Measurements from ENCODE around the gene ATP2B3.

The ATP2B3 gene

DNA sequence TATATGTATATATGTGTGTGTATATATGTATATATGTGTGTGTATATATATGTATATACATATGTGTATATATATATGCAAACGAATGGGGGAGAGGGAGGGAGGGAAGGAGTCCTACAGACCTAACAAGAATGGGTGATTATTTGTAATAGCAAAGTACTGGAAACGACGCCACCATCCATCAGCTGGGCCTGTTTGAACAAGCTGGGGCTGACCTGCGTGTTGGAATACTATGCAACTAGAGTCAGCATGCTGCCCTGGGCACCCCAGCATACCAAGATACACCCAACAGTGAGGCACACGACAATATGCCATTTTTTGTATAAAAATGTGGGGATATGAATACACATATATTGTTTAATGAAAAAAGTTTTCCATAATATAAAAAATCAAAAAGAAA is 103.1 kb downstream of the ATP2B3 start:
- DNase-seq (ENCODE audit: low read depth) = no peak

DNA sequence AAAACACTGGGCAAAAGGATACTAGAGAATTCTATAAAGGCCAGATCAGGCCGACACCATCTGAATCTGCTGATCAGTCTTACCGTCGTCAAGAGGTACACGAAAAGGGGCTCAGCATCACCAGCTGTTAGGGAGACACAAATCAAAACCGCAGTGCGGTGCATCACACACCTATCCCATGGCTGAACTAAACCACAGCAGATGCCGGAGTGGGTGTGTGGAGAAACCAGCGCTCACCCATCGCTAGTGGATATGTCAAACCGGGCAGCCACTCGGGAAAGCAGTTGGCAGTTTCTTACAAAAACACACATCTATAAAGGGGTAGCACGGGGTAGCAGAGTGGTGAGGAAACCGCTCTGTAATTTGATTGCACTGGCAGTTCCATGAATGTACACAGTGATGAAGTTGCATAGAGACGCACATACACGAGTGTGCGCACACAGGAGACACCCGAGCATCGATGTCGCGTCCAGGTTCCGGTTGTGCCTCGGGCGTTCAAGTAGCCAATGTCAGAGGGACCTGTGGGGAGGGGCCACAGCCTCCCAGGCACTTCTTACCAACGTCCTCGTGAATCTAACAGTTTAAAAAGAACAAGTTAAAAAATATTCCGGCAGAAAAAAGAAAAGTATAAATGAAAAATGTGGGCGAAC is 104.6 kb downstream of the ATP2B3 start:
- DNase-seq (ENCODE audit: low read depth) = no peak

DNA sequence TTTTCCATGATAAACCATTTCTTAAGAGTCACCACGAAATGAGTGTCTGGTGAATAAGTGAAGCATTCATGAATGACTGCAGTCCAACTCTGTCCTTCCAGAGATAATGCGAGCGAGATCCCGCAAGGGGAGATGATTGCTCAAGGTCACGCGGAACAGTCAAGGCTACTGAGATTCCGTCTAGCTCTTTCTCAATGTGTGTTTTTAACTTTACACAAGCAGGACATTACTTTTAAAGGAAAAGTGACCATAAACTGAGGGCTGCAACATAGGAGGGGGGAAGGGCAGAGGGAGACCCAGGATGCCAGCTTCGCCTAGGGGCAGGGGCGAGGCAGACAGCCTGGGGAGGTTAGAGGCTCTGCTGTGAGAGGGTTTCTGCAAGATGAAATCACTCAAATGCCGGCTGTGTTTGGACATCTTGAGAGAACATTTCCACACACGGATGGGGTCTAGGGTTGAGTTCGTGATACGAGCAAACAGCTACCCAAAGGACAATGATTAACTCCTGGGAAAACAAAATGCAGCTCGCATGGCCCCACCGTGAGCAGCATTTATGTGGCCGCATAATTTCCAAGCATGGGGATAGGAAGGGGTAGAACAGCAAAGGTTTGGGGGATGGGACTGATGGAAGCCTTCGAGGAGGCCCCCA is 105.3 kb downstream of the ATP2B3 start:
- no peak for DNase-seq (ENCODE audit: low read depth)

DNA sequence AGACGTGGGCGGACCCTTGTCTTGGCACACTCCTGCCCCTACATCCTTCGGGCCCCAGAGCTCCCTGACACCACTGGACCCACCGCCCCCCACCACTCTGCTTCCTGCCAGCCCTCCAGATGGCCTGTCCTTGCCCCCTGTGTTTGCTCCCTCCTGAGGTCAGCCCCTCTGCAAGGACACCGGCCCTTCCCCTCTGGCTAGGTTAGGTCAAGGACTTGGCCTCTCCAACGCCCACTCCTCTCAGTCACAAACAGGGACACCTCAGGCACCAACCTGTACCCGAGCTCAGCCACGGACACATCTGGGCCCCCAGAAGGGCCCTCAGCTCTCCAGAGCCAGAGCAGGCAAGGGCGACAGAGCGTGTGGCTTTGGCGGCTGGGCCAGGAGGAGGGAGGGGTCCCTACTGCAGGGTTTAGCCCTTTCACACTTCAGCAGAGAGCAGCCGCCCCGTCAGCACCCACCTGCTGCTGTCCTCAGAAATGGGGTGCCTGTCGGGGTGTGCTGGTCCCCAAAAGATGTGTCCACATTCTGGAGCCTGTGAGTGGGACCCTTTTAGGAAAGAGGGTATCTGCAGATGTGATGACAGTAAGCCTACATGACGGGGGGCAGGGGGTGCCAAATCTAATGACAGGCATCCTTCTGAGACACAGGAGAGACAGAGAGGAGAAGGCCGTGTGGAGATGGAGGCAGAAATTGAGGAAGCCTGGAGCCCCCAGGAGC is 106.0 kb downstream of the ATP2B3 start:
- DNase-seq (ENCODE audit: low read depth) = no peak

DNA sequence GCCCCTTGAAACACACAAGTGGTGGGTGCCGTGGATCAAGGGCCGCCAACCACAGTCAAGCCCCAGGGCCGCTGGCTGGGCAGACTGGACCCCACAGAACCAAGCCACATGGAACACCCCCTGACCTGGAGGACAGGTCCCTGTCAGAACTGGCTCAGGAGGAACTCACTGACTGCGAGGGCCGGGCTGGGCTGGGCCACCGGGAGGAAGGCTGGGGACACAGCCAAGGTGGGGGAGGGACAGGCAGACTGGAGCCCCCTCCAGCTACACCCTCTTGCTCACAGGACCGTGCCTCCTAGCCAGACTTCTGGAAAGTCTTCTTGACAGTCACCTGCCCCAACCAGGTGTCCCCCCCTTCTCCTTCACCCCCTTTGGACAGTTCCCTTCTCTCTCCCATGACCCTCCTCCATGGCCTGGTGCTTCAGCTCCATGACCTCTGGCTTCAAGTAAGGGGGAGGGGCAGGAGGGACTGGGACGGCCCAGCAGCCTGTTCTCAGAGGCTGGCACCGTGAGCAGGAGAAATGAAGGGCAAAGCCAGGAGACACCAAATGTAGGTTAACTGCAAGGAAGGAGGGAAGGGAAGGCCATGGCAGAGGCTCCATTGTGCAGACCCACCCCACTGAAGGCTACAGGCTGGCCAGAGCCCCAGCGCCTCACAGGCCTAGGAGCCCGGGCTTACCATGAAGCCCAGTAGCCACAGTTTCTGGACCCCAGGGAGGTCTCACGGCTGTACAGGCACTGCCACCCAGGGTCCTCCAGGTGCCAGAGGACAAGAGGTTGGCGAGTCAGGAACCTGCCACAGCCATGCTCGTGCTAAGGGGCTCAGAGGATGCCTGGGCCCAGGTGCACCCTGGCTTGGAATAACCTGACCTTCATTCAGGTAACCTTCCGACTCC is 107.0 kb downstream of the ATP2B3 start:
- no peak for DNase-seq (ENCODE audit: low read depth)

DNA sequence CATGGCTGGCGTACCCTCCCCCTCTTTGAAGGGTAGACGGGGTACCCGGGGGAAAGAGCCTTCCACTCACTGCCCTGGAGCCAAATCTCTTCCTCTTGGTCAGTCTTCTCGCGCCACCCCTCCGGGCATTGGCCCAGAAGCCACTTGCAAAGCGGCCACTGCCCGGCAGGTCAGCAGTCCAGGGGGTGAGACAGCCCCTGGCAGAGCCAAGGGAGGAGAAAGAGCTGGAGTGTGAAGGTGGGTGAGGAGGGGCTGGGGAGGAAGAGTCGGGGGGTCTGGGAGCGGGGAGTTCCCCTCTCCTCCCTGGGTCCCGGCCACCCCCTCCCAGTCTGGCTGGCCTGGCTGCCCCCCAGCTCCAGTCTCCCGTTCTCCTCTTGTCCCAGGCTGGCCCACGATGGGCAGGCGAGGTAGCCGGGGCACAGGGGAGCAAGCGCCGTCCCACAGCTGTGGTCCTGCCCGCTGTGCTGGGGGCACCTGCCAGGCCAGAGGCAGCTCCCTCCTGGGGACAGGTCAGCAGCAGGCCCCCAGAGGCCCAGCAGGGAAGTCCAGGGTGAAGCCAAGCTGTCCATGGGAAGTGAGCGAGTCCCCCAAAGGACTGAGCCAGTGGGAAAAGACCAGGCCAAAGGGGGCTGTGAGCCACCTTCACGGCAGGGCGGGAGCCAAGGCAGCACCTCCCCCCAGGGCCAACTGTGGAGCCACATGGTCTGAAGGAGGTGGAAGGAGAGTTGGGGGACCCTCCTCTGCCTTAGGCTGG is 108.0 kb downstream of the ATP2B3 start:
- no peak for DNase-seq (ENCODE audit: low read depth)

DNA sequence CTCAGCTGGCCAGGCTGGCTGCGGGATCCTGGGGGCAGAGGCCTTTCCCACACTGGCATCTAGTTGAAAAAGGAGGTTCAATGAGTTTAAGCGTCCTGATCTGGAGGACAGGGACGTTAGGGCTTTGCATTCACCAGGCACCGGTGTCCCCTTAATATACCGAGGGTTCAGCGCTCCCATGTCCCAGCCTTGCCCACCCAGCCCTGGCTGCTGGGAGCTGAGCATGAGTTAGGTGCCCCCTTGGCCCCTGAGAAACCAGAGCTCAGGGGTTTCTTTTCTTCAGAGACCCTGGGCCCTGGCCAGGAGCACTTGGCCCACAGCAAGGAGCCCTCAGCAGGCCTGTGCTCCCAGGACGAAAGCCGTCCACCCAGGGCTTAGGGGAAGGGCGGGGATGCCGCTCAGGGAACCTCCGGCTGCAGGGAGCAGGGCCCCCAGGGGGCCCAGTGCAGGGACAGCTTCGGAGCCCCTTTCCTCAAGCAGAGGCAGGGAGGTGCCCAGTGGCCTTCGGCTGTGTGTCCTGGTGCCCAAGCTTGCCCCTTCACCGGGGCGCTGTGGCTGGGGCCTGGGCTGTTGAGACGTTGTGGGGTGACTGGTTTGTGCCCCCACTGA is 108.7 kb downstream of the ATP2B3 start:
- no peak for DNase-seq (ENCODE audit: low read depth)

DNA sequence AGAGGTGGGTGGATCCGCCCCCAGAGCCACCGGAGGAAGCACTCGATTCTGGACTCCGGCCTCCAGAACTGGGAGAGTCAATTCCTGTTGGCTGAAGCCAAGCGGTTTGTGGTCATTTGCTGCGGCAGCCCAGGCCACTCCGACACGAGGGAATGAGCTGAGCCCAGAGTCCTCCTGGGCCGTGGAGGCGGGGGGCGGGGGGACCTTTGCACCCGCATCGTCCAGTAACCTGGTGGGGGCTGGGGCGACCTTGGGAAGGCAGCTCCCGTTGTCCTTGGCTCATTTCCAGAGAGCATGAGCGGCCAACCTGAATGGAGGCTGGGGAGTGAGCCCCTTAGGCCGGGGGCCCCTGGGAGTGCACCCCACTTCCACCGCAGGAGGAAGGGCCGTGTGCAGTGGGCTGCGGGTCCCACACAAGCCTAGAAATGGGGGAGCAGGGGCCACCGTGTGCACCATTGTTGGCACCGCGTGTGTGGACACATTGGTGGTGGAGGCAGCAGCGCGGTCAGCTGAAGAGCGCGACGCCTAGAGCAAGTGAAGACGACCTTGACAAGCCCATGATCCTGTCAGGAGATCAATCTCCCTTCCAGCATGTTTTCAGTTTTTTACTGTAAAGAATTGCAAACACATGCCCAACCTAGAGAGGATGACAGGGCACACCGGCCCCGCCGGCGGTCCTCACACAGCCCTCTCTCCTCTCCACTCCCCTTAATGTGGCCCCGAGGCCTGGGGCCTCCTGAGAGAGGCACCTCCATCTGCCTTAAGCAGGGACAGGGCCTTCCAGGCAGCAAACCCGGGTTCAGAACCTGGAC is 109.6 kb downstream of the ATP2B3 start:
- no peak for DNase-seq (ENCODE audit: low read depth)

DNA sequence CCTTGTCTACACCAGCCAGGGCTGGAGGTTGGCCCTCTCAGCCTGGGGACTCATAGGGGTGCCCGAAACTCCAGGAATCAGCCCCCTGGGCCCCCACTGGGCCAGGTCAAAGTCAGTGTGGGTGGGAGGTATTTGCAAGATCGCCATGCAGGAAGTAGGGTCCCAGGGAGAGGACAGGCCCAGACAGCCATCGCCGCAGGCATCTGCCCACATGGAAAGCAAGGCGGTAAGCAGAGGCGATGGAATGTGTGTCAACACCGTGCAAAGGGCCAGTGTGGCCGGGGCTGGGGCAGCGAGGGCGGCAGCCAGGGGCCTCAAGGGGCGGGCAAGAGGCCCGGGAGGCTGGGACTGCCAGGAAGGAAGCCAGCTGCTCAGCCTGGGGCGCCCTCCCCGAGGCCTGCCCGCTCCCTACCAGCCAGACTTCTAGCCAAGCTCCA is 110.3 kb downstream of the ATP2B3 start:
- no peak for DNase-seq (ENCODE audit: low read depth)

DNA sequence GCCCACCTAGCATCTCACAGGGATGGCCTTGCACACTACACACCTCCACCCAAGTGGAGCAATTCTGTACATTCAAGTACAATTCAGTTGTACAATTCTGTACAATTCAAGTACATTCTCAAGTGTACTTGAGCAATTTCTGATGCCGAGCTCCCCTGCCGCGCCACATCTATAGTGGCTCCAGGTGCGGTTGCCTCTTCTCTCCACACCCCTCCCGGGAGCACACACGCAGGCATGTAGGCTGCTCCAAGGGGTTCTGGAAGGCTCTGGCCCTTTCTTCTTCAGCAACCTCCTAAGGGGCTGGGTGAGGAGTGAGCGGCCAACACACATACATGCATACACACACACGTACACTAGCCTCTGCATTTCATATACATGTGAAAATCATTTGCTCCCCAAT is 110.7 kb downstream of the ATP2B3 start:
- no peak for DNase-seq (ENCODE audit: low read depth)

DNA sequence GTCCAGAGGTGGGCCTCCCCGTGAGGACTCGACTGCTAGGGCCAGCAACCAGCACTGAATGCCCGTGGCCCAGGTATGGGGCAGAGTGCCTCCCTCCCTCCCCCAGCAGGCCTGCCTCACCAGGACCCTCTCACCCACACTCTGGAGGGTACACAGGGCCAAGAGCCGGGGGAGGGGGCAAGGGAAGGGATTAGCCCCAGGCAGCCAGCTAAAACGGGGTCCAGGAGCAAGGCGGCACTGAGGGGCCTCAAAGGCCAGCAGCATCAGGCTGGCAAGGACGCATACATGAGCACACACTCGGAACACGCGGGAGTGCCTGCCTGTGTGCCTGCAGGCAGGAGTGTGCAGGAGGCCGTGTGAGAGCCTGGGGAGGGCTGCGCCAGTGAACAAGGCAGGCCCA is 111.2 kb downstream of the ATP2B3 start:
- DNase-seq (ENCODE audit: low read depth) = no peak

DNA sequence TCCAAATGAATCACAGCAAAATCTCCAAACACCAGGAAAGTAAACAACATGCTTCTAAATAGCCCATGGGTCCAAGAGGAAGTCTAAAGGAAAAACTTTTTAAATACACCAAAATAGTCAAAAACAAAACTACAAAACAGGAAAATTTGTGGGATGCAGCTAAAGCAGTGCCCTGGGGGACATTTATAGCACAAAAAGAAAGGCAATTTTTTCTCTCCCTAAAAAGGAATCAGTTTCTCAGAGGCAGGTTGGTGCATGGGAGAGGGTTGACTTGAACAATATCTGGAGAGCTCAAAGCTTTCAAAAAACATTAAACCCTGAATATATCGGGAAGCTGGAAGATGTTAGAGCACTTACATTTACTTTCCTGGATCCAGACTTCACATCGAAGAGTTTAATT is 113.9 kb downstream of the ATP2B3 start:
- DNase-seq (ENCODE audit: low read depth) = no peak

DNA sequence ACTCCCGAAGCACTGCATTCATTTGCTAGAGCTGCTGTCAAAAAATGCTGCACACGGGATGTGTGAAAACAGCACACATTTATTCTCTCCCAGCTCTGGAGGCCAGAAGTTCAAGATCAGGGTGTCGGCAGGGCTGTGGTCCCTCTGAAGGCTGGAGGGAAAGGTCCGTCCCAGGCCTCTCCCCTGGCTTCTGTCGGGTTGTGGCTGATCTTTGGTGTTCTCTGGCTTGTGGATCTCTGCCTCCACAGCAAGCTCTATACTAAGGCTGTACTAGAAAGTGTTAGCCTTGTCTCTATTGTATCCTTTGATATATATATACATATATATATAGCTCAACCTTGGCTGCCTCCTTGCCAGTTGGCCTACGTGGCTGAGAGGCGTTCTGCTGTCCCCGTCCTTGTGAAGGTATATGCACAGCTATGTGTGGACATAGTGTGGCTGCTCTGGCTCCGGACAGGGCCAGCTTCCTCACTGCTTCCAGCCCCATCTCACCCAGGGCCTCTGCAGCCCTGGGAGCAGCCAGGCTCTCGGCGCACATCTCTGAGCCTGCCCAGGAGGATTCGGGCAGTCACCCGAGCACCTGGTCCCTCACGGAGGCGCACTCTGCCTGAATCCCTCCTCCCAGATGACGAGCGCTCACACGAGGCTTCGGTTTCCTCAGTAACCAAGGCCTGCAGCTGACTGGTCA is 114.6 kb downstream of the ATP2B3 start:
- DNase-seq (ENCODE audit: low read depth) = no peak

Data from stimulated activated CD8-positive, alpha-beta memory T cell treated with anti-CD3 and anti-CD28 coated beads, Interleukin-4, amount 100 ng/mL, for 24 hours (primary cell).